Spinal cord (tissue), 10 donors: ENCODE results near the gene NUP210. TPM values are rescaled to one million over a fixed set of nuclear protein-coding genes. Genes with fewer than 3 reads are reported as not detected.
A peak's percentile ranks its signal among the peaks of the same experiment; 100 is the strongest.

Source experiments
- DNase-seq, 6 donors: peaks; one replicate each; pipeline versions ENCODE4 v3.0.0 to v3.0.0-alpha.2; 2013 to 2015; ENCODE audit warnings: low spot score in 6 of 6, low read depth in 4 of 6
- H3K27ac ChIP-seq: one replicate; pipeline ENCODE4 v1.5.1; 2013; ENCODE audit warnings: low read depth, low read length, control low read depth
- H3K27me3 ChIP-seq: one replicate; pipeline ENCODE4 v1.6.1; 2013; ENCODE audit warnings: low read length; ENCODE audit not compliant: control insufficient read depth, insufficient read depth
- H3K36me3 ChIP-seq: one replicate; pipeline ENCODE4 v1.6.1; 2013; ENCODE audit warnings: low read length; ENCODE audit not compliant: control insufficient read depth, insufficient read depth
- H3K4me1 ChIP-seq: one replicate; pipeline ENCODE4 v1.6.1; 2013; ENCODE audit warnings: low read length; ENCODE audit not compliant: control insufficient read depth, insufficient read depth
- H3K4me3 ChIP-seq: one replicate; pipeline ENCODE4 v1.5.1; 2013; ENCODE audit warnings: low read depth, low read length, control low read depth
- H3K9me3 ChIP-seq: one replicate; pipeline ENCODE4 v1.6.1; 2013; ENCODE audit warnings: low read length; ENCODE audit not compliant: control insufficient read depth, insufficient read depth
- WGBS: methylation state at CpG from one replicate; pipeline ENCODE4 v1.1.5; 2013; ENCODE audit warnings: missing lambda C conversion rate; ENCODE audit not compliant: insufficient coverage; 5-methylcytosine and 5-hydroxymethylcytosine counted together
- polyA plus RNA-seq, 2 donors: library from polyadenylated mRNA; unstranded; fragments of 120-200 nt; gene quantifications; one replicate each; pipeline ENCODE4 v1.2.1, GENCODE V29; 2013; ENCODE audit not compliant: insufficient read length in 2 of 2
- total RNA-seq, 2 donors: library from RNA; depleted of rRNA in 1 of 2; stranded (reverse); fragments of 120-200 nt in 1 of 2; fragments of >200 nt in 1 of 2; gene quantifications; one replicate each; pipeline versions ENCODE4 v1.2.3 to v1.2.4, GENCODE V29; 2013 to 2014
- donor health status: healthy.

NUP210 gene
- total and polyA plus RNA-seq, 4 donors = 9.6 to 19.2 (median 13.1) TPM

DNA sequence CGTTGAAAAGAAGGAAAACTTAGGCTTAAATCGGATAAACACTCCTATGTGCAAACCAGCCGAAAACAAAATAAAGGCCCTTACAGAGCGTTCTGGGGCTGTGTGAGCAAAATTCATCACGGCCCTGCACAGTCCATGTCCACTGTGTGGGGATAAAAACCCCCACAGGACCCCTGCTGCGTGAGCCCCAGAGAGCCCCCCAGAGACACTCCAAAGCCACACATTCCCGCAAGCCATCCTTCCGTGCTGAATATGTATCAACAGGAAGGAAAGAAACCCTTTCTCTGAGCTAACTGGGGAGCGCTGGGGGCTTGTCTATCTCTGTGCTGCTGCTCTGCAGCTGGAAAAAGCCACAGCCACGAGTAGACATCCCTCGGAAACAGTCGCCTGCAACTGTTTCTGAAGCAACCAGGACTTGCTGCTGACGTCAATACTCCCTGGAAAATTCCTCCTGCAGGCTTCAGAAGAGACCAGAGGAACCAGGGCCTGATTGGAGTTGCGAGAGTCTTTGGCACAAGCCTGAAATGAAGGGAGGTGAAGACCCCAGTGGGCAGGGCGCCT lies 72.7 kb downstream of the NUP210 start:
- no peaks in the 10 kb centered on the region for H3K9me3 ChIP-seq
- H3K4me1 ChIP-seq = peaks cover 40% of the 10 kb centered on the region
- WGBS = 55% methylated on average over 9 of the region's 15 CpGs
- H3K4me3 ChIP-seq = no peak overlapping the region
- peak overlapping the region; percentile 22 for H3K27ac ChIP-seq
- peak in 2 of 6 donors; percentile 37 to 42 for DNase-seq
- peaks cover 46% of the 10 kb centered on the region for H3K36me3 ChIP-seq
- no peaks in the 10 kb centered on the region for H3K27me3 ChIP-seq

DNA sequence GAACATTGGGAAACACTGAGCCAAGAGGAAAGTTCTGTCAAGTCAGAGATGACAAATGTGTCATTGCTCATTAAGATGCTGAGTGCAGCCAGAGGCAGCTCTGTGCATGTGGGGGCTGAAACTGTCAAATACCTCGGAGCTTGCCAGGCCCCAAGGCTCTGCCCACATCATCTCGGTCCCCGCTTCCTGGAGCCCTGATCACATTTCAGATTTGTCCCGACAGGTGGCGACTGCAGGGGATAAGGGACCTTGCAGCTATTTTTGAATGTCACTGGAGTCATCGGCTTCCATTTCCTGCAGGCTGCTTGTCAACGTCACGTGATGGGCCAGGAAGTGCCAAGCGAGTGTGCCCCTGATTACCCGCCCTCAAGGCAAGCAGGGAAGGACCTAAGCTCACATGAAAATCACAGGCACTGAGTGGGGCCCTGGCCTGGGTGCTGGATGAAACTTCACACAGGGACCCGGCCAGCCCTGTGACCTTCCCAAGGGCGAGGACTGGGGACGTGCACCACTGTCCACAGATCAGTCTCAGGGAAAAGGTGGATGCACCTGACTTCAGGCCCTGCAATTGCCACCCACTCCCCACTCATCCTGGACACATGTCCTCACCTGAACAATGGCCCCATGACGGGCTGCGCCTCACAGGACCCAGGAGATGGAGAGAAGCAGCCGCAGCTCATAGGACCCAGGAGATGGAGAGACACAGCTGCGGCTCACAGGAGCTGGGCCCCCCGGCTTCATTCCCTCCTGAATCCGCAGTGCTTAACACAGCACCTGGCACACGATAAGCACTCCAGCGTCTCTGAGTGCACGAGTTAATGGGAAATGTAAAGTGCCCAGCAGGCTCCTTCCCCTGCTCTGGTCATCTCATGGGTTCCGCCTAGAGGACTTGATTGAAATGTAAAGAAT lies 73.4 kb downstream of the NUP210 start:
- Histone ChIP-seq H3K9me3 (no peaks in the 10 kb centered on the region), H3K27me3 (no peaks in the 10 kb centered on the region), H3K4me1 (peaks cover 38% of the 10 kb centered on the region), H3K27ac (peak overlapping the region; percentile 18), H3K36me3 (peaks cover 41% of the 10 kb centered on the region), H3K4me3 (no peak overlapping the region)
- peak in 1 of 6 donors; percentile 43 for DNase-seq
- WGBS = 66% methylated on average over 22 of the region's 23 CpGs

DNA sequence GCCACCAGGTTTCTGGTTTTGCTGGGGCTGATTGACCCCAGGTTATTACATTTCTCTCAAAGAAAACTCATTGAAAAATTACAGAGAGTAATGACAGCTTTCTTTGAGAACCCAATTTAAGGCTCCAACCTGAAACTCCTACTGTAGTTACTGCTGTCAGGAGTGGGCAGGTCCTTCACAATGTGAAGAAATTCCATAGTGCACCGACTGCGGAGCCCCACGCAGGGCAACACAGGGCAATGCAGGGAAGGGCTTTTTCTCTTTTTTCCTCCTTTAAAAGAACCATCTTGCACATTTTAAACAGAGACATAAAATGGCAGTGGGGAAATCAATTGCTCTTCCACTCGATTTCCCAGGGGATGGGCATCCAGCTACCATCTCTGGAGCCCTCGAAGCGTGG lies 74.3 kb downstream of the NUP210 start:
- WGBS = 84% methylated on average over 6 of the region's 6 CpGs
- H3K9me3 ChIP-seq = no peaks in the 10 kb centered on the region
- DNase-seq = peak in 1 of 6 donors; percentile 10
- H3K4me1 ChIP-seq = peaks cover 38% of the 10 kb centered on the region
- H3K4me3 ChIP-seq = no peak overlapping the region
- H3K27me3 ChIP-seq = no peaks in the 10 kb centered on the region
- peaks cover 45% of the 10 kb centered on the region for H3K36me3 ChIP-seq
- H3K27ac ChIP-seq = no peak overlapping the region

DNA sequence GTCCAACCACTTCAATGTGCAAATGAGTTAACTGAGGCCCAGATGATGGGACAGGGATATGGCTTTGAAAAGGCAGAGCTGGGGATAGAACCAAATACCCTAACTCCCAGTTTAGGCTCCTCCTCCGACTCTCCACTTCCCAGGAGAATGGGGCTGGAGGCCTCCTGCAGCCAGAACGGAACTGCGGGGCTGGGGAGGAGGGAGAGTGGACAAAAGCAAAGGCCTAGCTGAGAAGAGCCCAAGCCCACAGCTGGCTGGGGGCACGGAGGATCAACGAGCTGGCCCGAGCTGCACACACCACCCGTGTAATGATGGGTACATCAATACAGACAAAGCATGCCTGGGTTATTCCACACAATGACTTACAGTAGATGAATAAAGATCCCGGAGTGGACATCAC lies 74.8 kb downstream of the NUP210 start:
- DNase-seq = no peak
- Histone ChIP-seq H3K4me3 (no peak overlapping the region), H3K27me3 (no peaks in the 10 kb centered on the region), H3K4me1 (peaks cover 38% of the 10 kb centered on the region), H3K36me3 (peaks cover 50% of the 10 kb centered on the region), H3K9me3 (no peaks in the 10 kb centered on the region), H3K27ac (no peak overlapping the region)
- WGBS = 90% methylated on average over 2 of the region's 8 CpGs

DNA sequence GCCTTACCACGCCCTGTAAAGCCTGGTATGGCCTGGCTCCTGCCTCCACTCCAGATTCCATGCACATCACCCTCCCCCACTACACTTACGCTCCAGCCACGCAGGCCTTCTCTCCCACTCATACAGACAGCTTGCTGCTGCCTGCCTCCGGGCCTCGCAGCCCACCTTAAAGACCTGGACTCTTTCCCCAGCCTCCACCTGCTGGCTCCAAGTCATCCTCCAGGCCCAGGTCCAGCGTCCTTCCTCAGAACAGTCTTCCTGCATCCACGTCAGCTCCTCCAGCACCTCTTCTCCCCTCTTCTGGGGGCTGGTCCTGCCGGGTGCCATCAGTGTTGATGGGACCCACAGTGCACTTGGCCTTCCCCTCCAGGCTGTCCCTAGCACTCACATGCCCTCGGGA lies 75.5 kb downstream of the NUP210 start:
- Histone ChIP-seq H3K9me3 (no peaks in the 10 kb centered on the region), H3K27me3 (no peaks in the 10 kb centered on the region), H3K27ac (no peak overlapping the region), H3K36me3 (peaks cover 56% of the 10 kb centered on the region), H3K4me3 (no peak overlapping the region), H3K4me1 (peaks cover 38% of the 10 kb centered on the region)
- no peak for DNase-seq
- 92% methylated on average over 9 of the region's 9 CpGs for WGBS

DNA sequence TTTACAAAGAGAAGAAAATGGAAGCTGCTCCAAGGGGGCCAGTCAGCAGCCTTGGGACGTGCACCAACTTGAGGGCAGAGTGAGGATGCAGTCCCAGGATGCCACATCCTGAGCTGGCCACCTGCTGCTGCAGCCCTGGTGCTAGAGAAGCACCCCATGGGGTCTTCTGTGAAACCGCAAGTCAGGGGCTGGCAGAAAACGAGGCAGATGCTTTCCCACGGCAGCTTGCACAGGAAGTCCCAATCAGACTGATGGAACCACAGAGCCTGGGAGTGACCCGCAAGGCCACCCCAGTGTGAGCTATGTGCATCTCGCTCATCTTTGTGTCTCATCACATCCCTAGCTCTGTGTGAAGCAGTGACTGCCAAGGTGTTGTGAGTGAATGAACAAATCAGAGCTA lies 76.5 kb downstream of the NUP210 start:
- peaks cover 59% of the 10 kb centered on the region for H3K36me3 ChIP-seq
- no peaks in the 10 kb centered on the region for H3K9me3 ChIP-seq
- WGBS = 73% methylated on average over 5 of the region's 6 CpGs
- H3K4me3 ChIP-seq = no peak overlapping the region
- H3K27ac ChIP-seq = no peak overlapping the region
- DNase-seq = no peak
- H3K27me3 ChIP-seq = no peaks in the 10 kb centered on the region
- H3K4me1 ChIP-seq = peaks cover 27% of the 10 kb centered on the region

DNA sequence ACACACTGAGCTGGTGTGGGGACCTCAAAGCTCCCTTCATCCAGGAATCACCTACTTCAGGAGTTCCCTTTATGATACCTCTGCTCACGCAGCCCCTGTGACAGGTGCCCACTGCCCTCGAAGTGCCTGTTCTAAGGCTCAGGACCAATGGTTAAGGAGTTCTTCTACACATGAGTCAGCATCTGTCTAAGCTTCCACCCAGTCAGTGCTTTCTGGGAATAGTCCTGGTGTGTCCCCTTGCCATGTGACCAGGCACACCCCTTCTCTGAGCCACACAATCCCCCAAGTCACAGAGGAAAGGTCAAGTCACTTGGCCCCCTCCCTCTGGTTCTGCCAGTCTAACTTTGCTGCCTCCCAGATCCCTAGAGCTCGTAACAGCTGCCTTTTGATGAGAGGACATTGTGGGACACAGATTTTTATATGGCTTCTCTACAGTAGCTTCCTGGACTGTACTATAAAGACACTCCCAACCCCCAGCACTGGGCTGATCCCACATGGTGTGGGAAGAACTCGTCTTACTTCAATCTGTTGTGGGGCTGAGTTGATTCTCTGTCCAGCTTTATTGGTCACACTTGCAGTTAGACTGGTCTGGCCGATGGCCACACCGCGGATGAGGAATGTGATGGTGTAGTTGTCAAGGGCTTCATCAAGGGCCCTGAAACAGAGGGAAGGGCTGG lies 78.8 kb downstream of the NUP210 start:
- peaks cover 67% of the 10 kb centered on the region for H3K36me3 ChIP-seq
- peaks cover 6% of the 10 kb centered on the region for H3K4me1 ChIP-seq
- 86% methylated on average over 6 of the region's 7 CpGs for WGBS

DNA sequence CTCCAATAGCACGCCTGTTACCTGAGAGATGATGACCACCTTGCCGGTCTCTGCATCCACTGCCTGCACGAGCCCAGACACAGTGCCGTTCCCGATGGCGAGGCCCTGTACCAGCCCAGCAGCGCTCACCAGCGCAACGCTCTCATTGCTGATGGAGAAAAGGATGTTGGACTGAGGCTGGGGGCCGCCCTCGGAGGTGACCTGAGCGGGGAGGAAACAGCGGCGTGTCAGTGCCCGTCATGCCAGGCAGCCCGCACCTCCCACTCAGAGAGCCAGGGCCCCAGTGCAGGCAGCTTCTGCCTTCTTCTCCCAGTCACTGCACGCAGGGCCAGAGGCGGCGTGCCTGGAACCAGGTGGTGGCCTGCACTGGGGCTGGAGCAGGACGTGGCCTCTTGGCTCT lies 80.3 kb downstream of the NUP210 start:
- no peak overlapping the region for H3K27ac ChIP-seq
- H3K36me3 ChIP-seq = peaks cover 76% of the 10 kb centered on the region
- peaks cover under 1% of the 10 kb centered on the region for H3K4me1 ChIP-seq
- no peak for DNase-seq
- no peak overlapping the region for H3K4me3 ChIP-seq
- WGBS = 97% methylated on average over 19 of the region's 20 CpGs
- no peaks in the 10 kb centered on the region for H3K27me3 ChIP-seq
- H3K9me3 ChIP-seq = no peaks in the 10 kb centered on the region

More for the DNA sequence above, 78.8 kb downstream of the NUP210 start:
- H3K27me3 ChIP-seq = no peaks in the 10 kb centered on the region
- no peaks in the 10 kb centered on the region for H3K9me3 ChIP-seq
- H3K4me3 ChIP-seq = no peak overlapping the region
- DNase-seq = no peak
- H3K27ac ChIP-seq = no peak overlapping the region

DNA sequence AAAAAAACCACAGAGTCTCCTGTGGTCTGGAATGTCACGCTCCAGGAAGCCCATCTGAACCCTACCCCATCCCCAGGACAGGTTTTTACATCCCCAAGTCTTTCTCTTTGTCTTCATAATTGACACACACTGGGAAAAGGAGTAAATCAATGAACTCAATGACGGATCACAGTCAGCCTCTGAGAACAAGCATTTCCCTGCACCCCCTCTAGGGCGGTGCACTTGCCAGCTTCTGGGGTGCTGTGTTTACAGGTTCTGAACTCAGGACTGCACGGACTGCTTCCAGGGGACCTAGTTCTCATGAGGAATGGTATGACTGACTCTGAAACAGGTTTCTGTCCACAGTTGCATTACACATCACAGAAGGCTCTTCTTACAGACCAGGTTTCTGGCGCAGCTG lies 81.1 kb downstream of the NUP210 start:
- H3K27me3 ChIP-seq = no peaks in the 10 kb centered on the region
- no peak for DNase-seq
- WGBS = 95% methylated on average over 4 of the region's 5 CpGs
- no peak overlapping the region for H3K4me3 ChIP-seq
- no peak overlapping the region for H3K27ac ChIP-seq
- H3K9me3 ChIP-seq = no peaks in the 10 kb centered on the region
- H3K4me1 ChIP-seq = peaks cover 3% of the 10 kb centered on the region
- H3K36me3 ChIP-seq = peaks cover 81% of the 10 kb centered on the region
